Uterus (tissue), 2 donors: ENCODE data around the gene MPPED1.

ENCODE experiments used
- POLR2A ChIP-seq, 2 donors: fragments of 450-650 bp; IDR thresholded peaks; one replicate each; pipeline ENCODE4 v1.6.1; 2016; ENCODE audit warnings: antibody characterized with exemption in 2 of 2, mild to moderate bottlenecking in 1 of 2, moderate library complexity in 1 of 2
- TF ChIP-seq, protein P1 (sequence below), 4 experiments: fragments of 200-600 bp in 2 of 4; fragments of 450-650 bp in 2 of 4; sonication (generic) in 2 of 4; IDR thresholded peaks; one replicate each; pipeline ENCODE4 v1.5.1; 2016 to 2019; ENCODE audit warnings: antibody characterized with exemption in 4 of 4, mild to moderate bottlenecking in 2 of 4, moderate library complexity in 1 of 4

DNA sequence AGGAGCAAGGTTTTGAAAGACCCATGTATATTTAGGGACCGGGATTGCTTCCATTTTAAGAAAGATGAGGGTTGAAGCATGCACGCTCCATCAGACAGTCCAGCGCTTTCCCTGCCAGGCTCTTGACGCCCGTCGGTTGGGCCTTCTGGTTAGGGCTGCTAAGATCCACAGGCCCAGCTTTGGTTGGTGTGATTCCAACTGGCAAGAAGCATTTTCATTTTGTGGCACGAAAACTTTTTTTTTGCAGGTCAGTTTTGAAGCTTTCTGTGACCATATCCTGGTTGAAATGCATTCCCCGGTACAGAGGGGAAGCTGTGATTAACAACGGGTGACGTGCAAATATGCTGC lies 34.3 kb upstream of the MPPED1 start:
- no peak for TF ChIP-seq POLR2A (IDR thresholded peaks at IDR 0.05)
- TF ChIP-seq, protein P1, sequence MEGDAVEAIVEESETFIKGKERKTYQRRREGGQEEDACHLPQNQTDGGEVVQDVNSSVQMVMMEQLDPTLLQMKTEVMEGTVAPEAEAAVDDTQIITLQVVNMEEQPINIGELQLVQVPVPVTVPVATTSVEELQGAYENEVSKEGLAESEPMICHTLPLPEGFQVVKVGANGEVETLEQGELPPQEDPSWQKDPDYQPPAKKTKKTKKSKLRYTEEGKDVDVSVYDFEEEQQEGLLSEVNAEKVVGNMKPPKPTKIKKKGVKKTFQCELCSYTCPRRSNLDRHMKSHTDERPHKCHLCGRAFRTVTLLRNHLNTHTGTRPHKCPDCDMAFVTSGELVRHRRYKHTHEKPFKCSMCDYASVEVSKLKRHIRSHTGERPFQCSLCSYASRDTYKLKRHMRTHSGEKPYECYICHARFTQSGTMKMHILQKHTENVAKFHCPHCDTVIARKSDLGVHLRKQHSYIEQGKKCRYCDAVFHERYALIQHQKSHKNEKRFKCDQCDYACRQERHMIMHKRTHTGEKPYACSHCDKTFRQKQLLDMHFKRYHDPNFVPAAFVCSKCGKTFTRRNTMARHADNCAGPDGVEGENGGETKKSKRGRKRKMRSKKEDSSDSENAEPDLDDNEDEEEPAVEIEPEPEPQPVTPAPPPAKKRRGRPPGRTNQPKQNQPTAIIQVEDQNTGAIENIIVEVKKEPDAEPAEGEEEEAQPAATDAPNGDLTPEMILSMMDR (IDR thresholded peaks at IDR 0.05): no peak
